GM12878 (cell line): ENCODE results near the gene HEG1. TPM values are rescaled to one million over a fixed set of nuclear protein-coding genes. Genes with fewer than 3 reads are reported as not detected.

Experiments
- ATAC-seq: fragments of 200-7000 bp; cut with Tn5 transposase; 3 replicates; pipeline ENCODE4 v1.9.1; 2020; ENCODE audit warnings: mild to moderate bottlenecking, moderate library complexity
- BruUV-seq: library from RNA; stranded (reverse); fragments of 400-500 nt; replicated peaks from 2 replicates; lab custom pipeline; 2021; lab: Mats Ljungman, UMichigan
- CTCF ChIA-PET: fragments of 300-600 bp; sonication (Branson Sonifier 250); formaldehyde crosslinking; extraction: SDS; loops from one replicate; lab custom pipeline; 2021; ENCODE audit warnings: inconsistent platforms; lab: Yijun Ruan, JAX
- POLR2A ChIA-PET: fragments of 350-600 bp; formaldehyde crosslinking; extraction: SDS; loops from one replicate; lab custom pipeline; 2021; ENCODE audit warnings: inconsistent platforms; lab: Charles Lee
- RAD21 ChIA-PET: fragments of 300-600 bp; sonication (Branson Sonifier 250); formaldehyde crosslinking; loops from one replicate; lab custom pipeline; 2023; ENCODE audit warnings: antibody characterized with exemption; ENCODE audit not compliant: unreplicated experiment; lab: Charles Lee
- SMC1A ChIA-PET: fragments of 300-600 bp; sonication (Branson Sonifier 250); formaldehyde crosslinking; loops from one replicate; lab custom pipeline; 2023; ENCODE audit not compliant: unreplicated experiment, uncharacterized antibody; lab: Charles Lee
- DNase-seq: peaks from one replicate; pipeline ENCODE4 v3.0.0-alpha.2; 2011; ENCODE audit warnings: low read depth, low spot score
- FAIRE-seq: peaks from 3 replicates; lab custom pipeline; 2011; peaks lifted over from hg19 to GRCh38; lab: Jason Lieb, UNC
- H2AFZ ChIP-seq: 2 replicates; pipeline ENCODE4 v1.6.0; 2011; ENCODE audit warnings: low read depth, low read length, control low read depth; ENCODE audit not compliant: control insufficient read depth
- H3K27ac ChIP-seq: 2 replicates; pipeline ENCODE4 v1.5.1; 2011; ENCODE audit warnings: control low read depth; ENCODE audit not compliant: control insufficient read depth, insufficient read depth
- H3K27me3 ChIP-seq, 2 experiments: replicated peaks in 1 of 2; 2 replicates each; pipeline versions ENCODE4 v1.6.0 to v1.6.1; 2011; ENCODE audit warnings: low read length in 1 of 2; ENCODE audit not compliant: control insufficient read depth in 2 of 2, insufficient read depth in 2 of 2
- H3K36me3 ChIP-seq, 2 experiments: 2 replicates each; pipeline ENCODE4 v1.5.1; 2011; ENCODE audit warnings: low read length in 1 of 2; ENCODE audit not compliant: control insufficient read depth in 2 of 2, insufficient read depth in 2 of 2
- H3K4me1 ChIP-seq: 2 replicates; pipeline ENCODE4 v1.6.1; 2011; ENCODE audit warnings: mild to moderate bottlenecking, low read length, moderate library complexity, mixed read lengths; ENCODE audit not compliant: control insufficient read depth, insufficient read depth
- H3K4me2 ChIP-seq: 2 replicates; pipeline ENCODE4 v1.6.0; 2011; ENCODE audit warnings: control low read depth; ENCODE audit not compliant: control insufficient read depth, insufficient read depth
- H3K4me3 ChIP-seq: fragments of 200-600 bp; sonication (generic); 2 replicates; pipeline ENCODE4 v1.5.1; 2016
- H3K79me2 ChIP-seq: 2 replicates; pipeline ENCODE4 v1.6.0; 2011; ENCODE audit warnings: low read length; ENCODE audit not compliant: control insufficient read depth, insufficient read depth
- H3K9ac ChIP-seq: 2 replicates; pipeline ENCODE4 v1.8.0; 2011; ENCODE audit warnings: low read length, control low read depth, mixed read lengths; ENCODE audit not compliant: control insufficient read depth, insufficient read depth
- H3K9me3 ChIP-seq: replicated peaks from 3 replicates; pipeline ENCODE4 v1.5.1; 2011; ENCODE audit warnings: mild to moderate bottlenecking, low read length; ENCODE audit not compliant: control insufficient read depth, insufficient read depth
- H4K20me1 ChIP-seq: 2 replicates; pipeline ENCODE4 v1.6.0; 2011; ENCODE audit not compliant: control insufficient read depth, insufficient read depth
- BACH1 ChIP-seq: fragments of 450-650 bp; IDR thresholded peaks from 2 replicates; pipeline ENCODE4 v1.6.1; 2017; ENCODE audit warnings: mild to moderate bottlenecking, borderline replicate concordance
- BRCA1 ChIP-seq: IDR thresholded peaks from 2 replicates; pipeline ENCODE4 v1.6.1; 2011; ENCODE audit warnings: low read depth, low read length, improper control_type of control experiment
- CEBPZ ChIP-seq: fragments of 150-350 bp; IDR thresholded peaks from 2 replicates; pipeline ENCODE4 v1.6.1; 2016; ENCODE audit warnings: low read depth, low read length
- HDAC6 ChIP-seq: fragments of 200-600 bp; sonication (generic); IDR thresholded peaks from one replicate; pipeline ENCODE4 v1.8.0; 2017; ENCODE audit warnings: antibody characterized with exemption; ENCODE audit not compliant: unreplicated experiment
- MEF2A ChIP-seq: IDR thresholded peaks from 2 replicates; pipeline ENCODE4 v1.6.1; 2011; ENCODE audit warnings: low read depth, mild to moderate bottlenecking, low read length, moderate library complexity; ENCODE audit not compliant: insufficient read depth
- RB1 ChIP-seq: fragments of 450-650 bp; formaldehyde crosslinking; IDR thresholded peaks from 2 replicates; pipeline ENCODE4 v1.6.1; 2017; ENCODE audit warnings: mild to moderate bottlenecking, borderline replicate concordance
- SKIL ChIP-seq: fragments of 450-650 bp; IDR thresholded peaks from 2 replicates; pipeline ENCODE4 v1.6.1; 2017; ENCODE audit warnings: mild to moderate bottlenecking, low read depth, inconsistent platforms; ENCODE audit not compliant: poor library complexity, severe bottlenecking
- STAT3 ChIP-seq: IDR thresholded peaks from 2 replicates; pipeline ENCODE4 v1.6.1; 2011; ENCODE audit warnings: low read depth, low read length, improper control_type of control experiment
- USF2 ChIP-seq: IDR thresholded peaks from 2 replicates; pipeline ENCODE4 v1.6.1; 2011; ENCODE audit warnings: low read depth, low read length, improper control_type of control experiment, borderline replicate concordance
- ZBTB11 ChIP-seq: fragments of 450-650 bp; formaldehyde crosslinking; IDR thresholded peaks from 2 replicates; pipeline ENCODE4 v1.5.0; 2022; ENCODE audit warnings: mild to moderate bottlenecking, missing genetic modification characterization
- ZZZ3 ChIP-seq: IDR thresholded peaks from 2 replicates; pipeline ENCODE4 v1.6.1; 2011; ENCODE audit warnings: low read depth; ENCODE audit not compliant: control insufficient read depth, insufficient read length
- whole genome bisulfite sequencing: methylation state at CpG from one replicate; pipeline ENCODE4 v1.1.6; 2016; ENCODE audit warnings: low lambda C conversion rate; ENCODE audit not compliant: insufficient replicate concordance, insufficient coverage; ENCODE audit errors: missing lambda C conversion rate; 5-methylcytosine and 5-hydroxymethylcytosine counted together
- in situ Hi-C: fragments of 300-500 bp; cut with MboI; formaldehyde crosslinking; loops from 9 replicates; pipeline ENCODE4 v1.14.3; 2018; ENCODE audit warnings: mixed read lengths
- intact Hi-C: fragments of 100-400 bp; cut with micrococcal nuclease; formaldehyde crosslinking; loops from one replicate; pipeline ENCODE4 v1.14.2; 2022; ENCODE audit not compliant: unreplicated experiment
- polyA plus RNA-seq, 11 experiments: library from polyadenylated mRNA; depleted of rRNA in 4 of 11; unstranded in 6 of 11; stranded (reverse) in 5 of 11; fragments of >200 nt; fragmentation: Nextera tagmentation in 4 of 11; fragmentation: Illumina TruSeq in 1 of 11; extraction: Ambion mirVana in 4 of 11; extraction: Trizol in 1 of 11; gene quantifications; 1 replicate in 1 of 11; 2 replicates in 10 of 11; pipeline versions ENCODE4 v1.2.1 to v1.2.3, GENCODE V29; 2011 to 2016; ENCODE audit warnings: inconsistent platforms in 2 of 11, missing spikeins in 2 of 11, low read depth in 1 of 11
- total RNA-seq, 4 experiments: library from RNA; depleted of rRNA in 3 of 4; stranded (reverse); fragments of >200 nt in 3 of 4; fragmentation: Illumina TruSeq in 1 of 4; extraction: Trizol in 1 of 4; gene quantifications; 2 replicates each; pipeline versions ENCODE4 v1.2.1 to v1.2.3, GENCODE V29; 2013 to 2021
- TF ChIP-seq, protein P1 (sequence below): fragments of 450-650 bp; IDR thresholded peaks from 2 replicates; pipeline ENCODE4 v1.6.1; 2017; ENCODE audit warnings: mild to moderate bottlenecking

HEG1 gene
- total and polyA plus RNA-seq, 10 of the 15 experiments (the other 5 are each of a cell fraction or from before 2014, with no cell fraction given): 2.2 to 32.1 (median 7.6) TPM

- no peaks in the 10 kb centered on the region for H4K20me1 ChIP-seq
- intact Hi-C loops (no loop called here), in situ Hi-C loops (no loop called here)
- no peak for DNase-seq
- H2AFZ ChIP-seq: no peak overlapping the region
- no TSS peak for BruUV-seq
- H3K79me2 ChIP-seq: no peaks in the 10 kb centered on the region
- no peaks in the 10 kb centered on the region for H3K9me3 ChIP-seq
- no peak overlapping the region for H3K9ac ChIP-seq
- no peak overlapping the region for H3K4me2 ChIP-seq
- no peak for ATAC-seq
- H3K27ac ChIP-seq: no peak overlapping the region
- H3K4me3 ChIP-seq: no peak overlapping the region
- CTCF ChIA-PET: interaction anchor here (0.6 to 1.0 kb wide), 2 partner anchors 10 to 437 kb away, joined by 3 read pairs; no protein-coding TSS in a partner anchor
- 71% methylated on average over 5 of the region's 5 CpGs for WGBS
- H3K27me3 ChIP-seq: no peaks in the 10 kb centered on the region
- FAIRE-seq: peak; percentile 73
- POLR2A ChIA-PET: no interaction called here
- peaks cover 11 to 45% of the 10 kb centered on the region in 2 experiments for H3K36me3 ChIP-seq
- RAD21 ChIA-PET: no interaction called here
- no peaks in the 10 kb centered on the region for H3K4me1 ChIP-seq
- SMC1A ChIA-PET: interaction anchor here (3.1 to 3.9 kb wide), 2 partner anchors 10 to 47 kb away, joined by 8 to 14 read pairs; no protein-coding TSS in a partner anchor
- TF ChIP-seq ZBTB11 (no peak), ZZZ3 (no peak), MEF2A (no peak), STAT3 (no peak), USF2 (no peak), CEBPZ (no peak), HDAC6 (no peak), BRCA1 (no peak), SKIL (no peak), BACH1 (no peak), RB1 (no peak)
- TF ChIP-seq, protein P1, sequence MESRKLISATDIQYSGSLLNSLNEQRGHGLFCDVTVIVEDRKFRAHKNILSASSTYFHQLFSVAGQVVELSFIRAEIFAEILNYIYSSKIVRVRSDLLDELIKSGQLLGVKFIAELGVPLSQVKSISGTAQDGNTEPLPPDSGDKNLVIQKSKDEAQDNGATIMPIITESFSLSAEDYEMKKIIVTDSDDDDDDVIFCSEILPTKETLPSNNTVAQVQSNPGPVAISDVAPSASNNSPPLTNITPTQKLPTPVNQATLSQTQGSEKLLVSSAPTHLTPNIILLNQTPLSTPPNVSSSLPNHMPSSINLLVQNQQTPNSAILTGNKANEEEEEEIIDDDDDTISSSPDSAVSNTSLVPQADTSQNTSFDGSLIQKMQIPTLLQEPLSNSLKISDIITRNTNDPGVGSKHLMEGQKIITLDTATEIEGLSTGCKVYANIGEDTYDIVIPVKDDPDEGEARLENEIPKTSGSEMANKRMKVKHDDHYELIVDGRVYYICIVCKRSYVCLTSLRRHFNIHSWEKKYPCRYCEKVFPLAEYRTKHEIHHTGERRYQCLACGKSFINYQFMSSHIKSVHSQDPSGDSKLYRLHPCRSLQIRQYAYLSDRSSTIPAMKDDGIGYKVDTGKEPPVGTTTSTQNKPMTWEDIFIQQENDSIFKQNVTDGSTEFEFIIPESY: no peak
Measured at GRCh38 chr3:125005676-125006075, 50.1 kb downstream of the HEG1 start.
